HepG2 (cell line): Measurements from ENCODE around the gene KCNA1.

ENCODE experiments used
- CTCF ChIP-seq: sonication (generic); formaldehyde crosslinking; IDR thresholded peaks from 2 replicates; pipeline ENCODE4 v1.5.0; 2020; ENCODE audit warnings: mild to moderate bottlenecking, missing genetic modification reagents, moderate library complexity
- FOXM1 ChIP-seq: sonication (generic); formaldehyde crosslinking; IDR thresholded peaks from 2 replicates; pipeline ENCODE4 v1.5.0; 2020; ENCODE audit warnings: missing genetic modification reagents
- MYC ChIP-seq: sonication (generic); formaldehyde crosslinking; IDR thresholded peaks from 2 replicates; pipeline ENCODE4 v1.9.0; 2021; ENCODE audit warnings: missing genetic modification reagents, borderline replicate concordance
- RAD21 ChIP-seq: fragments of 450-650 bp; formaldehyde crosslinking; IDR thresholded peaks from 2 replicates; pipeline ENCODE4 v1.5.0; 2020; ENCODE audit warnings: mild to moderate bottlenecking
- TAF1 ChIP-seq: sonication (generic); formaldehyde crosslinking; IDR thresholded peaks from 2 replicates; pipeline ENCODE4 v1.4.0; 2020; ENCODE audit warnings: missing genetic modification reagents

- TF ChIP-seq MYC (CRISPR knock-in tag) = no peak
- TF ChIP-seq CTCF (CRISPR knock-in tag) = no peak
- no peak for TF ChIP-seq TAF1 (CRISPR knock-in tag)
- TF ChIP-seq RAD21 (CRISPR knock-in tag) = no peak
- no peak for TF ChIP-seq FOXM1 (CRISPR knock-in tag)
These were observed 22.9 kb downstream of the KCNA1 start for GRCh38 chr12:4932576-4932975.
